Activated naive CD4-positive, alpha-beta T cell treated with anti-CD3 and anti-CD28 coated beads, Interleukin-2, amount 10 ng/mL, durations not matched to agents 7 days and 5 days (primary cell): ENCODE data around the gene SLC44A4.
"Not testable (repeated sequence)": the region's sequence is repeated elsewhere in the genome, so short reads cannot be mapped to it uniquely, and the experiment has no call there.

Experiments used
- CTCF ChIA-PET: fragments of 350-600 bp; sonication (Branson Sonifier 250); formaldehyde crosslinking; loops from one replicate; lab custom pipeline; 2021; ENCODE audit warnings: antibody characterized with exemption; lab: Charles Lee
- DNase-seq: peaks from one replicate; pipeline ENCODE4 v3.0.0-alpha.2; 2020
- H3K27ac Mint-ChIP-seq: one replicate; pipeline ENCODE4 v1.8.0; 2021; ENCODE audit warnings: mild to moderate bottlenecking, moderate library complexity, mixed read lengths
- H3K27me3 Mint-ChIP-seq: one replicate; pipeline ENCODE4 v1.8.0; 2021; ENCODE audit warnings: mild to moderate bottlenecking, mixed read lengths
- H3K36me3 Mint-ChIP-seq: one replicate; pipeline ENCODE4 v1.8.0; 2021; ENCODE audit warnings: mixed read lengths
- H3K4me1 Mint-ChIP-seq: one replicate; pipeline ENCODE4 v1.8.0; 2021; ENCODE audit warnings: mixed read lengths
- H3K4me3 Mint-ChIP-seq: one replicate; pipeline ENCODE4 v1.8.0; 2021; ENCODE audit warnings: mild to moderate bottlenecking, moderate library complexity, mixed read lengths
- H3K9me3 Mint-ChIP-seq: one replicate; pipeline ENCODE4 v1.8.0; 2021; ENCODE audit warnings: mixed read lengths

SLC44A4 gene

DNA sequence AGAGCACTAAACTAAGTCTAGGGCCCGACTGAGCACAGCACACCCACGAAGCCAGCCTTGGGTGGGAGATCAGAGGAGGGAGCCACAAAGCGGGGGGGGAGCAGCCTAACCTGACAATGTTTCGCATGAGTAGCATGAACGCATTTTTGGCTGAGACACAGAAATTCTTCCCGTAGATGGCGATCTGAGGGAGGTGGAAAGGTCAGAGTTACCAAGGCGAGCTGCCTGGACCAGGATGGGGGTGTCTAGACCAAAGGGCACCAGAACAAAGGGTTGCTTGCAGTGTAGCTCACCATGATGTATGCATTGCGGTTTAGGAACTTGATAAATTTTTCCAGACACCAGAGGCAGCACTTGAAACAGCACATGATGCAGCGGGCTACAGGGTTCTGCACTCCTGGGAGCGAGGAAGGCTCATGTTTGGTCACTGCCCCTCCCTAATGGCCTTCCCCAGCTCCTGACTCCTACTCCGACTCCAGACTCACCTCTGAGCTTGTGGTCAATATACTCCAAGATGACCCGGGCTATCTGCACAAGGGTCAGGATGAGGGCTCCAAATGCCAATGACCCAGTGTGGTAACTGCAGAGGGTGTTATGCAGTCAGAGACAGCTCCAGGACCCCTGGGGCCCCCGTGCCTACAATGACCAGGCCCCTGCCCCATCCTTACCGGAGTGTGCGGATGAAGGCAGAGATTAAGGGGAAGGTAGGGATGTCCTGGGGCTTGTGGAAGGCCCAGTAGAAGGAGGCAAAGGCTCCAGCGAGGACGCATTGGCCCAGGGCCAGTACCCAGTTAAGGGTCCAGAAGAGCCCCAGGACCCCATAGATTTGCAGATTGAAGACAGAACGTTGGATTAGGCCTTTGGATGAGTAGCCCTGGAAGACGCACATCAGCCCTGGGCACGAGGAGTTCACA, 13.3 kb downstream of the SLC44A4 start:
- Mint-ChIP-seq H3K4me1 (peaks cover 29% of the 10 kb centered on the region), H3K27me3 (peaks cover 26% of the 10 kb centered on the region), H3K4me3 (no peak overlapping the region), H3K27ac (peak overlapping the region; percentile 87), H3K36me3 (peaks cover 3% of the 10 kb centered on the region), H3K9me3 (no peaks in the 10 kb centered on the region)
- CTCF ChIA-PET = interaction anchor here (0.9 kb wide), 1 partner anchor 35 kb away, joined by 4 read pairs; no protein-coding TSS in a partner anchor
- no peak for DNase-seq

DNA sequence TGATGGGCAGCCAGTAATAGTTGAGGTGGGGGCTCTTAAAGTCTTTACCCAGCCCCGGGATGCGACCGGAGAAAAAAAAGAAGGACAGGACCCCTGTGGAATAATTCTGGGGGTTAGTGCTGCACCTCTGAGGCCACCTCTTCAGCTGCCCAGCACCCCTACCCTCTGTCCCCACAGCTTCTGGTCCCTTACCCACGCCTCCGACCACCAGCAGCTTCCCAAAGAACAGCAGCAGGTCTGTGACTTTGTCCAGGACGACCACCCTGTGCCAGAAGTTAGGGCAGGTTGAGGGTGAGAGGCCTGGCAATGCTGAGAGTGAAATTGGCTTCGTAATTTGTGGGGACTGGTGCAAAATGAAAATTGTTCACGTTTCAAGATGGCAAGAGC, 14.0 kb downstream of the SLC44A4 start:
- Mint-ChIP-seq H3K4me3 (peak overlapping the region; percentile 23), H3K36me3 (peaks cover 6% of the 10 kb centered on the region), H3K27ac (peak overlapping the region; percentile 87), H3K27me3 (peaks cover 23% of the 10 kb centered on the region), H3K4me1 (peaks cover 28% of the 10 kb centered on the region), H3K9me3 (no peaks in the 10 kb centered on the region)
- DNase-seq = no peak
- CTCF ChIA-PET = interaction anchor here (0.9 kb wide), 1 partner anchor 34 kb away, joined by 4 read pairs; no protein-coding TSS in a partner anchor

DNA sequence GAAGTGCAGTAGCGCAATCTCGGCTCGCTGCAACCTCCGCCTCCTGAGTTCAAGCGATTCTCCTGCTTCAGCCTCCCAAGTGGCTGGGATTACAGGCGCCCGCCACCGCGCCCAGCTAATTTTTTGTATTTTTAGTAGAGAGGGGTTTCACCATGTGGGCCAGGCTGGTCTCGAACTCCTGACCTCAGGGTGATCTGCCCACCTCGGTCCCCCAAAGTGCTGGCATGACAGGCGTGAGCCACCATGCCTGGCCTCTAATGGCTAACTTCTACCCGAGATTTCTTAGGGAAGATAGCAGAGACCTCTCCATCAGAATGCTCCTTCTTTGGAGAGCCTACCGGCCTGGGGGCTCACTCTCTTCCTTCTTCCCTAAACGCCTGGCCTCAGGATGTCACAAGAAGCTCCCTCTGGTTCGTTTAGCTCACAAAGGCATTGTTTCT, 14.7 kb downstream of the SLC44A4 start:
- peaks cover 18% of the 10 kb centered on the region for H3K27me3 Mint-ChIP-seq
- peaks cover 28% of the 10 kb centered on the region for H3K4me1 Mint-ChIP-seq
- not testable (repeated sequence) for H3K9me3 Mint-ChIP-seq, DNase-seq, H3K36me3 Mint-ChIP-seq
- peak overlapping the region; percentile 88 for H3K4me3 Mint-ChIP-seq
- CTCF ChIA-PET = interaction anchor here (1.4 kb wide), 2 partner anchors 33 to 87 kb away, joined by 3 to 5 read pairs; partner anchors contain the start of gene EHMT2
- H3K27ac Mint-ChIP-seq = peak overlapping the region; percentile 87

DNA sequence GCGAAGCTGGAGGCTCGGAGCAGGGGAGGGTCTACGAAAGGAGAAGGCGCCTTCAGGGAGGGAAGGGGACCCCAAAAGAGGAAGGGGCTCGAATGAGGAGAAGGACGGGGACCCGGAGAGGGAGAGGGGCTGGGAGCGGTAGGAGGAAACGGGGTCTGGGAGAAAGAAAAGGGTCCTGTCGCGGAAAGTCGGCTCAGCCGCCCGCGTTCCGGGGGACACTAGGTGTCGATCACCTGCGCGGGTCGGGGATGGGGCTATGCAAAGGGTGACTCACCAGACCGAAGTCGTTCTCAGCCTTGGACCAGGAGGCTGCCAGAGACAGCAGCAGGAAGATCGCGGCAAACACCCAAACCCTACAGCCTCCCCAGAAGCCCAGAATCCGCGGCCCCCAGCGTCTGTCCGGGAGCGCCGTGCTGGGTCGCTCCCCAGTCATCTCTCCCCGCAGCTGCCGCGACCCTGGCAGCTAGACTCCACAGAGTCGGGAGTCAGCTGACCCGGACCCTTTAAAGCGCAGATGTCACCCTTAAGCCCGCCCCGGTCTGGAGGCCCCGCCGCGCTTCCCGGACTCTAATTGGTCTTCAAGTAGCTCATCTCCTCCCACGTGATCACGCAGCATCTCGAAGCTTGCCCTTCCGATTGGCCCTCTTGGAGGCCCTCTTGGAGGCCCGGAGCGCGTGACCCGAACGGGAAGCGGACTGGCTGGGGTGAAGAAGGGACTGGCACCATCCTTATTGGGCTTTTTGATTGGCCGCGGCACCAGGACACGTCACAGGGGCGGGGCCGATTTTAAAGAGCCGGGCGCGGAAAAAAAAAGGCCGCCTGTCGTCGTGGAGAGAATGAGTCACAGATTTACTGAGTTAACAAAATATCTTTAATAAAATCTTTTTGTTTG, 16.2 kb downstream of the SLC44A4 start, which contains the start of gene NEU1:
TSS of gene NEU1 (minus strand) at position 478 of the 892 bp plus-strand sequence. CDS start at position 433, 45 bp downstream.
- CTCF ChIA-PET = interaction anchor here (0.6 to 1.6 kb wide), 12 partner anchors 10 to 320 kb away, joined by 3 to 5 read pairs (median 4); partner anchors contain the start of gene EHMT2
- Mint-ChIP-seq H3K36me3 (peaks cover 12% of the 10 kb centered on the region), H3K27me3 (peaks cover 12% of the 10 kb centered on the region), H3K4me3 (peak within 1 kb of the TSS; percentile 88), H3K9me3 (no peaks in the 10 kb centered on the region), H3K27ac (peak within 1 kb of the TSS; percentile 87), H3K4me1 (peaks cover 28% of the 10 kb centered on the region)
- DNase-seq = peak; percentile 100

DNA sequence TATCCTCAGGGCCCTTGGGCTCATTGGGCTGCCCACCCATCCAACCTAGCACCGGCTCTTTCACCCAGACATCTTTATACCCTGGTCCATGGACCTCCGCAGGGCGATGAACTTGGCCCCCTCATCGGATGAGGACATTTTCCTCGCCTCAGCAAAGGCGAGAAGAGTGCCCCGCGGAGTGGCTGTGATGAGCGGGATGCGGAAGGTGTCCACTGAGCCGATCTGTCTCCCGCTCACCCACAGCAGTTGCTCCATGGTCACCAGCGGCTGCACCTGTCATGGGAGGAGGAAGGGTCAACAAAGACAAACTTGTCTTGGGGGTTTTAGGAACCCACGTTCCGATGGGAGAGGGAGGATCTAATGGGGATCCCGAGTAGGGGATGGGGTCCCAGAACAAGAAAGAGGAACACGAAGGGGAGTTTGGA, 16.9 kb downstream of the SLC44A4 start:
- peak overlapping the region; percentile 87 for H3K27ac Mint-ChIP-seq

DNA sequence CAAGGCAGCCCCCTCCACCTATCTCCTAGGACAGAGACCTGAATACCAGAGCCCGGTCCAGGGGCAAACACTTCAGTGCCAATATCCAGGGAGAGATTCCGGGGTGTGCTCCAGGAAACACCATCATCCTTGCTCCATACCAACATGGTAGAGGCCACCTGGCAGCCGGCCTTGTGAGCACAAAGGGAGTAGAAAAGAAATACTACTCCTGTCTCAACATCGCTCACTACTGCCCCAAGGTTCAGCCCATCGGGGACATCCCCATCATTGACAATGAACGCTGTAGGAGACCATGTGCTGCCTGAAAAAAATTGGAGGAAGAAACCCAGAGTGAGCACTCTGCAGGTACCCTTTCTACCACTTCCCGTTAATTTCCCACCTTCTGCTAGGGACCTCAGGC, 17.6 kb downstream of the SLC44A4 start:
- H3K4me3 Mint-ChIP-seq = peak overlapping the region; percentile 88
- peaks cover 14% of the 10 kb centered on the region for H3K36me3 Mint-ChIP-seq
- CTCF ChIA-PET = no interaction called here
- H3K4me1 Mint-ChIP-seq = peaks cover 28% of the 10 kb centered on the region
- H3K27ac Mint-ChIP-seq = no peak overlapping the region
- H3K9me3 Mint-ChIP-seq = no peaks in the 10 kb centered on the region
- H3K27me3 Mint-ChIP-seq = peaks cover 12% of the 10 kb centered on the region
- no peak for DNase-seq

More for the DNA sequence above, 16.9 kb downstream of the SLC44A4 start:
- Mint-ChIP-seq H3K4me3 (peak overlapping the region; percentile 88), H3K36me3 (peaks cover 14% of the 10 kb centered on the region), H3K9me3 (no peaks in the 10 kb centered on the region), H3K27me3 (peaks cover 12% of the 10 kb centered on the region), H3K4me1 (peaks cover 28% of the 10 kb centered on the region)
- DNase-seq = no peak
- CTCF ChIA-PET = no interaction called here

DNA sequence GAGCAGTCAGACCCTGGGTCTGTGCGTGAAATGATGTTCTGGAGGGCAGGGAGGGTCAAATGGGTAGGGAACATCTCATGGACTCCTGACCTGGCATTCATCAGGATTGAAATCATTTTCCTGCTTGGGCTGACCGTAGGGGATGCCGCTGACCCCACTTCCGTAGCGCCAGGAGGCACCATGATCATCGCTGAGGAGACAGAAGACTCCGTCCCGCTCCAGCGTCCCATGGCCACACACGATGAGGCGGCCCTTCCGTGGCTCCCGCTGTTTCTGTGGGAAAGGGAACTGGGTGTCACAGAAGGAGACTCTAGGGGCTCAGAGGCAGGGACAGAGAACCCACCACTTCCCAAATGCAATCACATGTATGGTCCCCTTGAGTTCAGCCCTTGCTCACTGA, 18.4 kb downstream of the SLC44A4 start:
- no peak for DNase-seq
- peaks cover 28% of the 10 kb centered on the region for H3K4me1 Mint-ChIP-seq
- no peak overlapping the region for H3K27ac Mint-ChIP-seq
- no peak overlapping the region for H3K4me3 Mint-ChIP-seq
- CTCF ChIA-PET = no interaction called here
- peaks cover 14% of the 10 kb centered on the region for H3K36me3 Mint-ChIP-seq
- H3K9me3 Mint-ChIP-seq = no peaks in the 10 kb centered on the region
- H3K27me3 Mint-ChIP-seq = peaks cover 4% of the 10 kb centered on the region

DNA sequence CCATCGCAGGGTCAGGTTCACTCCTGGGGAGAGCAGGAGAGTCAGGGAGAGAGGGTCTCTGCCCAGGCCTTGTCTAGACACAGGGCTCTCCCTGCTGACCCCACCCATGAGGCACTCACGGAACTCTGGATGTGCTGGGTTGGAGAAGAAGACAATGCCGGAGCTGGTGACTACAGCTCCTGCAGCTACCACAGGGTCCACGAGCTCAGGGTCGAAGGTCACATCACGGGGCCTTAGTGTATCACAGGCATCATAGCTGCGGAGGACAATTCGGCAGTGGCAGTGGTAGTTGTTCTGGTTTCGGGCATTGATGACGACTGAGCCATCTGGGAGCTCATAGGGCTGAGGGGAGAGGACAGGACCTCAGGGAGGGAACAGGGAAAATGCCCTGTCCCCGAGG, 18.9 kb downstream of the SLC44A4 start:
- no peaks in the 10 kb centered on the region for H3K27me3 Mint-ChIP-seq
- peaks cover 16% of the 10 kb centered on the region for H3K36me3 Mint-ChIP-seq
- no peaks in the 10 kb centered on the region for H3K9me3 Mint-ChIP-seq
- peak overlapping the region; percentile 19 for H3K4me3 Mint-ChIP-seq
- peaks cover 24% of the 10 kb centered on the region for H3K4me1 Mint-ChIP-seq
- DNase-seq = no peak
- no peak overlapping the region for H3K27ac Mint-ChIP-seq
- CTCF ChIA-PET = interaction anchor here (0.6 kb wide), 1 partner anchor 22 kb away, joined by 5 read pairs; no protein-coding TSS in a partner anchor

DNA sequence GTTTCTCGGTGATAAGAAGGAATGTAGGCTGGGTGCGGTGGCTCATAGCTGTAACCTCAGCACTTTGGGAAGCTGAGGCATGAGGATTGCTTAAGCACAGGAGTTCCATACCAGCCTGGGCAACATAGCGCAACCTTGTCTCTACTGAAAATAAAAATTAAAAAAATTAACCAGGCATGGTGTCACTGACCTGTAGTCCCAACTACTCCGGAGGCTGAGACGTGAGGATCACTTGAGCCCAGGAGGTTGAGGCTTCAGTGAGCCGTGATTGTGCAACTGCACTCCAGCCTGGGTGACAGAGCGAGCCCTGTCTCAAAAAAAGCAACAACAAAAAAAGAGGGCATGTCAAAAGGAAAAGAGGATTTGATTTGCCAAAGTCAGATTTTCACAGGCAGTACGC, 20.1 kb downstream of the SLC44A4 start:
- no peak for DNase-seq
- Mint-ChIP-seq H3K9me3 (no peaks in the 10 kb centered on the region), H3K36me3 (peaks cover 16% of the 10 kb centered on the region), H3K27me3 (no peaks in the 10 kb centered on the region), H3K4me3 (no peak overlapping the region), H3K4me1 (peaks cover 15% of the 10 kb centered on the region), H3K27ac (no peak overlapping the region)
- CTCF ChIA-PET = no interaction called here

DNA sequence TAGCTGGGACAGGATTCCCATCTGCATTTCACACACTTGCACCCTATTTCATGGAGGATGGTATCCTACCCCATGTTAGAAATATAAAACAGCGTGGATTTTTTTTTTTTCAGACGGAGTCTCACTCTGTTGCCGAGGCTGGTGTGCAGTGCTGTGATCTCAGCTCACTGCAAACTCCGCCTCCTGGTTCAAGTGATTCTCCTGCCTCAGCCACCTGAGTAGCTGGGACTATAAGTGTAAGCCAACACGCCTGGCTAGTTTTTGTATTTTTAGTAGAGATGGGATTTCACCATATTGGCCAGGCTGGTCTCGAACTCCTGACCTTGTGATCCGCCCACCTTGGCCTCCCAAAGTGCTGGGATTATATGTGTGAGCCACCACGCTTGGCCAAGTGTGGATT, 21.0 kb downstream of the SLC44A4 start:
- H3K9me3 Mint-ChIP-seq, DNase-seq, H3K4me3 Mint-ChIP-seq, H3K27ac Mint-ChIP-seq, H3K27me3 Mint-ChIP-seq, CTCF ChIA-PET: not testable (repeated sequence)
- peaks cover 12% of the 10 kb centered on the region for H3K4me1 Mint-ChIP-seq
- H3K36me3 Mint-ChIP-seq = peaks cover 16% of the 10 kb centered on the region

DNA sequence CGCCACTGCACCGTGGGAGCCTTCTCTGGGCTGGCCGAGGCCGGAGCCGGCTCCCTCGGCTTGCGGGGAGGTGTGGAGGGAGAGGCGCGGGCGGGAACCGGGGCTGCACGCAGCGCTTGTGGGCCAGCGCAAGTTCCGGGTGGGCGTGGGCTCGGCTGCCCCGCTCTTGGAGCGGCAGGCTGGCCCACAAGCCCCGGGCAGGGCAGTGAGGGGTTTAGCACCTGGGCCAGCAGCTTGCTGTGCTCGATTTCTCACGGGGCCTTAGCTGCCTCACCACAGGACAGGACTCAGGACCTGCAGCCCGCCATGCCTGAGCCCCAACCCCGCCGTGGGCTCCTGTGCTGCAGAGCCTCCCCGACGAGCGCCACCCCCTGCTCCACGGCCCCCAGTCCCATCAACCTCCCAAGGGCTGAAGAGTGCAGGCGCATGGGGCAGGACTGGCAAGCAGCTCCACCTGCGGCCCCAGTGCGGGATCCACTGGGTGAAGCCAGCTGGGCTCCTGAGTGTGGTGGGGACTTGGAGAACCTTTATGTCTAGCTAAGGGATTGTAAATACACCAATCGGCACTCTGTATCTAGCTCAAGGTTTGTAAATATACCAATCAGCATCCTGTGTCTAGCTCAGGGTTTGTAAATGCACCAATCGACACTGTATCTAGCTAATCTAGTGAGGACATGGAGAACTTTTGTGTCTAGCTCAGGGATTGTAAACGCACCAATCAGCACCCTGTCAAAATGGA, 26.6 kb downstream of the SLC44A4 start:
- H3K4me3 Mint-ChIP-seq, H3K36me3 Mint-ChIP-seq, H3K27me3 Mint-ChIP-seq, DNase-seq, H3K4me1 Mint-ChIP-seq, H3K9me3 Mint-ChIP-seq, H3K27ac Mint-ChIP-seq: not testable (repeated sequence)
- CTCF ChIA-PET = interaction anchor here (0.8 kb wide), 1 partner anchor 11 kb away, joined by 3 read pairs; the partner anchor contains the start of gene NEU1

DNA sequence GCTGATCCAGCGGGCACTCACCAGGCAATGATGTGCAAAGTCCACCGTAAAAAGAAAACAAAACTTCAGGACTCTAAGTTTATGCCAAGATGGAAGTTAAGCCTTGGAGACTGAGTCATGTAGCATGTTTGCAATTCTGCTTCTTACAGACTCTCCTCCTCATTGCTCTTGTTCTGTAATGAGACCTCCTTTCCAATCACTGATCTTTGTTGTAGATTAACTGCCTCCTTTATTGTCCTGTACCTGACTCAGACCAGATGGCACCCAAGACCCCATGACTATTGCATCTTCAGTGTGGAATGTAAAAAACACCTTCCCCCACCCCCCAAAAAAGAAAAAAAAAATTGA, 27.3 kb downstream of the SLC44A4 start:
- CTCF ChIA-PET = no interaction called here
- Mint-ChIP-seq H3K27me3 (no peaks in the 10 kb centered on the region), H3K4me3 (no peak overlapping the region), H3K27ac (no peak overlapping the region), H3K36me3 (peaks cover 3% of the 10 kb centered on the region), H3K4me1 (peaks cover 2% of the 10 kb centered on the region), H3K9me3 (peaks cover 6% of the 10 kb centered on the region)
- no peak for DNase-seq

DNA sequence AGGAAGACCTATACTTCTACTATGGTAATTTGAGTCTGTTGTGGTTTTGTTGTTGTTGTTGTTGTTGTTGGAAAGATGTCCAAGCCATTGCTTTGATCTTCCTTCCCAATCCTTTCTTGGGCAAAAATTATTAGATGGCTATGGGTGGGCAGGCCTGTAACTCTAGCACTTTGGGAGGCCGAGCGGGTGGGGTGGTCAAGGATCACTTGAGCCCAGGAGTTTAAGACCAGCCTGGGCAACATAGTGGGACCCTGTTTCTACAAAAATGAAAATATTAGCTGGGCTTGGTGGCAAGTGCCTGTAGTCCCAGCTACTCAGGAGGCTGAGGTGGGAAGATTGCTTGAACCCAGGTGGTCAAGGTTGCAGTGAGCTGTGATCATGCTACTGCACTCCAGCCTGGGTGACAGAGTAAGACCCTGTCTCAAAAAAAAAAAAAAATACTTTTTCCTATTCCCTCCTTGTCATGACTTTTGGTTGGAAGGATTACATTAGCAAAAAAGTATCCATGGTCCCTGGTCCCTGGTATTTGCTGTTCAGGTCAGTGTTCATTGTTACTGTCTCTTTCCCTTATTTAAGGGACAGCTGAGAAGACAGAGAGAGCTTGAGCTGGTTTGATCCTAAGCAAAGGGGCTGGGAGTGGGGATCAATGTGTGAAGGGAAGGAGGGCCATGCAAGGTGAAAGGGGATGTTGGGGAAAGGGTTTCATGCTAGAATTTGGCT, 27.9 kb downstream of the SLC44A4 start:
- Mint-ChIP-seq H3K9me3 (peaks cover 6% of the 10 kb centered on the region), H3K27ac (no peak overlapping the region), H3K36me3 (peaks cover 3% of the 10 kb centered on the region), H3K27me3 (no peaks in the 10 kb centered on the region), H3K4me3 (no peak overlapping the region), H3K4me1 (peaks cover 2% of the 10 kb centered on the region)
- CTCF ChIA-PET = no interaction called here
- DNase-seq = no peak
